Adrenal gland (tissue), 12 donors: ENCODE measurements around the gene CYB5A. TPM values are rescaled to one million over a fixed set of nuclear protein-coding genes. Genes with fewer than 3 reads are reported as not detected.

Experiments
- DNase-seq, 7 donors: peaks; one replicate each; pipeline ENCODE4 v3.0.0-alpha.2; 2019 to 2020
- H3K27ac ChIP-seq, 5 donors: fragments of 200-600 bp; sonication (generic) in 4 of 5; 1 replicate in 3 of 5; 2 replicates in 2 of 5; pipeline versions ENCODE4 v1.5.1 to v1.8.0; 2016 to 2020; ENCODE audit warnings: mild to moderate bottlenecking in 1 of 5
- H3K27me3 ChIP-seq: fragments of 200-600 bp; 2 replicates; pipeline ENCODE4 v1.8.0; 2021
- H3K36me3 ChIP-seq, 2 donors: fragments of 200-600 bp; replicated peaks in 1 of 2; 1 replicate in 1 of 2; 2 replicates in 1 of 2; pipeline versions ENCODE4 v1.5.1 to v1.8.0; 2018 to 2022
- H3K4me1 ChIP-seq, 2 donors: fragments of 200-600 bp; replicated peaks in 1 of 2; 1 replicate in 1 of 2; 2 replicates in 1 of 2; pipeline versions ENCODE4 v1.5.1 to v1.8.0; 2018 to 2021
- H3K4me3 ChIP-seq, 4 donors: fragments of 200-600 bp; sonication (generic) in 3 of 4; one replicate each; pipeline ENCODE4 v1.5.1; 2016 to 2018
- H3K9me3 ChIP-seq, 3 donors: fragments of 200-600 bp; sonication (generic) in 1 of 3; replicated peaks in 1 of 3; 1 replicate in 2 of 3; 2 replicates in 1 of 3; pipeline versions ENCODE4 v1.5.1 to v1.8.0; 2016 to 2021
- POLR2A ChIP-seq, 2 donors: fragments of 450-650 bp; IDR thresholded peaks; one replicate each; pipeline ENCODE4 v1.6.1; 2017; ENCODE audit warnings: antibody characterized with exemption in 2 of 2, mild to moderate bottlenecking in 2 of 2, moderate library complexity in 1 of 2
- WGBS, 4 donors: extraction: QIAGEN DNeasy Blood & Tissue Kit in 2 of 4; methylation state at CpG; one replicate each; pipeline versions ENCODE4 v1.1.5 to v1.1.7; 2013 to 2017; 5-methylcytosine and 5-hydroxymethylcytosine counted together
- intact Hi-C, 2 donors: fragments of 100-400 bp; cut with DNase I; formaldehyde crosslinking; loops; one replicate each; pipeline versions ENCODE4 v1.14.1 to v1.15.0; 2022 to 2023
- polyA plus RNA-seq, 3 donors: library from polyadenylated mRNA; stranded (reverse); fragments of 200-250 nt in 2 of 3; fragments of 350-450 nt in 1 of 3; fragmentation: Illumina TruSeq in 1 of 3; extraction: RNeasy Lipid Tissue Mini Kit (QIAGEN cat#74804) in 1 of 3; gene quantifications; one replicate each; pipeline ENCODE4 v1.2.3, GENCODE V29; 2013 to 2014
- total RNA-seq, 9 donors: library from RNA; depleted of rRNA in 4 of 9; stranded (reverse); fragments of >200 nt in 4 of 9; fragments of 120-200 nt in 1 of 9; fragmentation: NEBNext Ultra II Directional in 1 of 9; extraction: Animal tissue kit (Norgen Biotek cat#: 25700) in 1 of 9; gene quantifications; one replicate each; pipeline versions ENCODE4 v1.1.0 to v1.2.4, GENCODE V29; 2013 to 2023
- TF ChIP-seq, protein P1 (sequence below), 6 experiments: fragments of 450-650 bp in 4 of 6; fragments of 200-600 bp in 2 of 6; sonication (generic) in 1 of 6; IDR thresholded peaks; 1 replicate in 5 of 6; 2 replicates in 1 of 6; pipeline versions ENCODE4 v1.5.1 to v1.8.0; 2016 to 2021; ENCODE audit warnings: antibody characterized with exemption in 6 of 6, mild to moderate bottlenecking in 2 of 6, moderate library complexity in 1 of 6
- donor health status: healthy with polysubstance abuse.
- donor health status: Bipolar disorder and iron deficiency.
- donor health status: DM: yes; HTN: yes; CAD: no.
- donor health status: DM: no; HTN: no; CAD: no.
- donor health status: DM: no; HTN: no; CAD: no.
- donor health status: DM: yes; HTN: yes; CAD: no.

CYB5A gene
- total and polyA plus RNA-seq, 12 donors = 62.0 to 286 (median 130) TPM

DNA sequence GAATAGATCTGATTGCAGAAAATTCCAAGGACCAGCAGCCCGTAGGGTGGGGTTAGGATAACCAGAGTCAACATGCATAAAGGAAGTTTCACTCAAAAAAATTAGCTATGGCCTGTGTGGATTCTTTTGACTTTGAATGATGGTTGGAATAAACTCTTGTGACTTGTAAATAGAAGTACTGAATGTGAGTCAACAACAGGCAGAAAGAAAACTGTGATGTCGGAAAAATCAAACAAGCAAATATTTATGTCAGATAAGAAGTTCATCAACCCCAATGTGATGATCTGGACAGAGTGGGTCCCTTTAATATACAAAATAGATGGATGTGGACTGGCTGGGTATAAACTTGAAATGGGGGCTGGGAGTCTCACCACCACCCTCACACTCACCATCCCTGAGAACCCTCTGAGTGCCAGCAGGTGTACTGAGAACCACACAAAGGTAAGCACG, 75.1 kb downstream of the CYB5A start:
- intact Hi-C loops = no loop called here
- 76 to 81% (median 78%) methylated on average over 3 of the region's 3 CpGs for WGBS, 4 donors
- Histone ChIP-seq H3K27me3 (peaks cover 7% of the 10 kb centered on the region), H3K9me3 (no peaks in the 10 kb centered on the region), H3K4me1 (no peaks in the 10 kb centered on the region), H3K4me3 (no peak overlapping the region), H3K36me3 (no peaks in the 10 kb centered on the region), H3K27ac (no peak overlapping the region)
- TF ChIP-seq, protein P1, sequence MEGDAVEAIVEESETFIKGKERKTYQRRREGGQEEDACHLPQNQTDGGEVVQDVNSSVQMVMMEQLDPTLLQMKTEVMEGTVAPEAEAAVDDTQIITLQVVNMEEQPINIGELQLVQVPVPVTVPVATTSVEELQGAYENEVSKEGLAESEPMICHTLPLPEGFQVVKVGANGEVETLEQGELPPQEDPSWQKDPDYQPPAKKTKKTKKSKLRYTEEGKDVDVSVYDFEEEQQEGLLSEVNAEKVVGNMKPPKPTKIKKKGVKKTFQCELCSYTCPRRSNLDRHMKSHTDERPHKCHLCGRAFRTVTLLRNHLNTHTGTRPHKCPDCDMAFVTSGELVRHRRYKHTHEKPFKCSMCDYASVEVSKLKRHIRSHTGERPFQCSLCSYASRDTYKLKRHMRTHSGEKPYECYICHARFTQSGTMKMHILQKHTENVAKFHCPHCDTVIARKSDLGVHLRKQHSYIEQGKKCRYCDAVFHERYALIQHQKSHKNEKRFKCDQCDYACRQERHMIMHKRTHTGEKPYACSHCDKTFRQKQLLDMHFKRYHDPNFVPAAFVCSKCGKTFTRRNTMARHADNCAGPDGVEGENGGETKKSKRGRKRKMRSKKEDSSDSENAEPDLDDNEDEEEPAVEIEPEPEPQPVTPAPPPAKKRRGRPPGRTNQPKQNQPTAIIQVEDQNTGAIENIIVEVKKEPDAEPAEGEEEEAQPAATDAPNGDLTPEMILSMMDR (IDR thresholded peaks at IDR 0.05) = no peak
- TF ChIP-seq POLR2A (IDR thresholded peaks at IDR 0.05) = no peak
- DNase-seq = no peak

DNA sequence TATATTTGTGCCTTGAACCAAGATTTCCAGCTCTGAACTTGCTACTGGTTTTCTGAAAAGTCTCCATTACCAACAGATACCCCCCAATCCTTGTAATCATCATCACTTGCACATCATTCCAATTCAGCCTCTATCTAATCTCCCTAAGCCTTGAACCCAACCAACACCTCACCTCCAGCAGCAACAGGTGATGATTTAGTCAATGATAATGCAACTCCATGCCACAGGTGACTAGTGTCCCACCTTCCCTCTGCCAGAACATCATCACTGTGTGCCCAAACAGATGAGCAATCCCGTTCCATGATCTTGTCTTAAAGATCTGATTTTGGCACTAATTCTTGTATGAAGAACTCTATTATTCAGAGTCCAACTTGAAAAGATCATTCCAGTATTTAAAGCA, 75.9 kb downstream of the CYB5A start:
- WGBS, 4 donors = 0 to 95% (median 20%) methylated on average over 1 of the region's 1 CpG
- intact Hi-C loops = no loop called here
- H3K36me3 ChIP-seq = no peaks in the 10 kb centered on the region
- TF ChIP-seq, protein P1 (IDR thresholded peaks at IDR 0.05) = no peak
- no peak for DNase-seq
- no peak overlapping the region for H3K4me3 ChIP-seq
- H3K9me3 ChIP-seq = no peaks in the 10 kb centered on the region
- peaks cover 7% of the 10 kb centered on the region for H3K27me3 ChIP-seq
- H3K27ac ChIP-seq = no peak overlapping the region
- H3K4me1 ChIP-seq = no peaks in the 10 kb centered on the region

DNA sequence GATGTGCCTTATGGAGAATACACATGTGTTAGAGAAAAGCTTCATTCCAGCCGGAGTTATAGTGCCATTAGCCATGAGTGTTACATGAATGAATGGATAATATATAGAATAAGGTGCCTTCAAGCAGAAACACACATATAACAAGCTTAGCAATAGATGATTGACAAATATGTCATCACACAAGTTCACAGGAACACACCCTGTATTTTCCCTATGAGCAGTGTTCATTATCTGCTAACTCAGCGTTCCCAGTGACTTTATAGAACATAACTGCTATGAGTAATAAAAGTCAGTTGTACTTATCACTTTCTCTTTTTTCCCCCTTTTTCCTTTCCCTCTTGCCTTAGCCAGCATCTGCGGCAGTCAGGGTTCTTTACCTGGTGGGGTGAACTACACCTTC, 78.3 kb downstream of the CYB5A start:
- Histone ChIP-seq H3K36me3 (no peaks in the 10 kb centered on the region), H3K4me3 (no peak overlapping the region), H3K4me1 (no peaks in the 10 kb centered on the region), H3K9me3 (no peaks in the 10 kb centered on the region), H3K27me3 (peaks cover 7% of the 10 kb centered on the region), H3K27ac (no peak overlapping the region)
- DNase-seq = no peak
- TF ChIP-seq POLR2A (IDR thresholded peaks at IDR 0.05) = no peak
- TF ChIP-seq, protein P1 (IDR thresholded peaks at IDR 0.05) = no peak
- intact Hi-C loops = no loop called here
- 78 to 88% (median 86%) methylated on average over 3 of the region's 3 CpGs for WGBS, 4 donors

DNA sequence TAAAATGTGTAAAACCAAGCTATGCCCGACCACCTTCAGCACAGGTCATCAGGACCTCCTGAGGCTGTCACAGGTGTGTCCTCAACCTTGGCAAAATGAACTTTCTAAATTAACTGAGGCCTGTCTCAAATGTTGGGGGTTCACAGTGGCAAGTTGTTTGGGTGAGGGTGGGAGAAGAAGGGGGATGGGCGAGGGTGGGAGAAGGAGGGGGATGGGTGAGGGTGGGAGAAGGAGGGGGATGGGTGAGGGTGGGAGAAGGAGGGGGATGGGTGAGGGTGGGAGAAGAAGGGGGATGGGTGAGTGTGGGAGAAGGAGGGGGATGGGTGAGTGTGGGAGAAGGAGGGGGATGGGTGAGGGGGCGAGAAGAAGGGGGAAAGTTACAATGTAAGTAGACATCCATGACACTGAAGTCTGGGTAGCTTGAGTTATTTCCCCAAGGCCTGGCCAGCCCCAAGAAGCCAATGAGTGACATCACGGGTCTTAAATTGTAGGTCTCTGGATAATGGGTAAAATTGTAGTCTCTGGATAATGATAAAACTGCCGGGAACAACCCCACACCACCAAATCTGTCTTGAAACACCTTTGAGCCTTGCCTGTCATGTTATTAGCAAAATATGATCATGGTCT, 87.1 kb downstream of the CYB5A start:
- no peaks in the 10 kb centered on the region for H3K4me1 ChIP-seq
- peak in 1 of 7 donors; percentile 47 for DNase-seq
- no peaks in the 10 kb centered on the region for H3K36me3 ChIP-seq
- 60 to 65% (median 62%) methylated on average over 4 to 5 of the region's 5 CpGs for WGBS, 4 donors
- TF ChIP-seq, protein P1 (IDR thresholded peaks at IDR 0.05) = no peak
- TF ChIP-seq POLR2A (IDR thresholded peaks at IDR 0.05) = no peak
- H3K9me3 ChIP-seq = no peaks in the 10 kb centered on the region
- H3K27me3 ChIP-seq = no peaks in the 10 kb centered on the region
- no peak overlapping the region for H3K27ac ChIP-seq
- intact Hi-C loops = loop anchor here in 1 of 2 donors (5.0 kb wide), 1 partner anchor 133 kb away; no protein-coding TSS in a partner anchor
- H3K4me3 ChIP-seq = no peak overlapping the region
